Superior temporal gyrus (tissue), 1 donor: ENCODE measurements around the gene PADI2.
A peak's percentile ranks its signal among the peaks of the same experiment; 100 is the strongest.

Source experiments
- DNase-seq: peaks from one replicate; pipeline ENCODE4 v3.0.0-alpha.2; 2016; ENCODE audit errors: extremely low spot score

The PADI2 gene

DNA sequence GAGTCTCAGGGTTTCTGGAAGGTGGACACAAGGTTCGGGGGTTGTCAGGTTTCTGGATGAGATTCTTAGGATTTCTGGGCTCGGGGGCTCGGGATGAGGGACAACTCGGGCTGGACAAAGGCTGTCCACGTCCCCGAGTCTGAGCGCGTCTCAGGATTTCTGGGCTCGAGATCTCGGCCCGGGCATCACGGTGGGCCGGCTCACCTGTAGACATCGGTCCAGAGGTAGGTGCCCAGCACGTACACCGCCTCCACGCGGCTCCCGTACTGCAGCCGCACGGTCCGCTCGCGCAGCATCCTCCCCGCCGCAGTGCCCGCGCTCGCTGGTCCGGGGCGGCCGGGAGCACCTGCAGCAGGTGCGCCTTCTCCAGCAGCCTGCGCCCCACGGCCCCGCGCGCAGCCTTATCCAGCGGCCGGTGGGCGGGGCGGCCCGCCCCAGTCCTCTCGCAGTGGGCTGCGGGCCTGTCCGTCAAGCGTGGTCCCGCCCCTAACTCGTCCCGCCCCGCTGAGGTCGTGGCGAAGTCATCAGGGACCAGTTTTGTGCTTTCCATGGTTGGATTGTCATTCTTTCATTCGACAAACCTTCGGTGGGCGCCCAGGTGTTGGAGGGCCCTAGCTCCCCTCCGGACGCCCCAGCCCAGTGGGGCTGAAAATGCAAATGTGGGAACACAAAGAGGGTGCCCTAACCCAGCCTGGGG, at the start of gene PADI2:
Gene PADI2, minus strand, starts transcription at position 376 of the 697 bp plus-strand sequence. Its CDS starts 80 bp downstream, at position 296.
- DNase-seq, result peak; percentile 89

DNA sequence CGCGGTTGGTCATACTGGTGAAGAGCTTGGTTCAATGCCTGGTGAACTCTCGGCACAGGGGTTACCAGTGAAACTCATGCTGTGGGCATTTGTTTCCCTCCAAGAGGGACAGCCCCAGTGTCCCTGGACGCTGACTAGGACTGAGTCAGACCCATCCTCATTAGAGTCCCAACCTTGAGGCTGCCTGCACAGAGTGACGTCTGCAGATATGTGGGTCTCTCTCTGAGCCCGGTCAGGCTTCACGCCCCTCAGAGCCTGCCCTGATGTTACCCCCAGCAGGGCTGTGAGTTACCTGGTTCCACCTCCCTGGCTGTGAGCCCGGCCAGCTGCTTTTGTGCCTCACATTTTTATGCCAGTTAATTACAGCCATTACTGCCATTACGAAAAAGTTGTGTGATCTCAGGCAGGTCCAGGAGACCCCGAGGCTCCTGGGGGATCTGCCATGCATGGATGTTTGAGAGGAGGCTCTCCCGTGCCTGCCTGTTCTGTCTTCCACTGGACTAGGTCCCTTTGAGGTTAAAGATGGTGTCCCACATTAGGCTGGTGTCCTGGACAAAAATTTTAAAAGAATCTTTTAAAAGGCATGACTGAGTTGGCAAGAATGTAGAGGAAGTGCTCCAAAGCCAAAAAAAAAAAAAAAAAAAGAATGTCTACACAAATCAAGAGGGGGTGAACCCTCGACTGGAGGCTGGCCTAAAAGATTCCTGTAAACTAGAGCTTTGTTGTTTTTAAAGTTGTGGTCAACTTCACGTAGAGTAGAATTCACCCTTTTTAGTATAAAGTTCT, 49.0 kb upstream of the PADI2 start:
- no peak for DNase-seq

DNA sequence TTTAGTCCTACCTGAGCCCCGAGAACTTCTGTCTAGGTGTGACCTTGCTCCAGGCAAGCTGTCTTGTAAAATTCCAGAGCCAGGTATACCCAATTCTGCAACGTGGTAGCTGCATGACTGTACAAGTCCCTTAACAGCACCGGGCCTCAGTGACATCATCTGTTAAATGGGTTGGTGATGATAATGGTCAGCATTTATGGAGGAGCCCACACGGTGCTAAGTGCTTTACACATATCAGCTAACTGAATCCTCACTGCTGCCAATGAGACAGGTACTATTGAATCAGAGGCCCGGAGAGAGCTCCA, 48.5 kb upstream of the PADI2 start:
- DNase-seq, result no peak

DNA sequence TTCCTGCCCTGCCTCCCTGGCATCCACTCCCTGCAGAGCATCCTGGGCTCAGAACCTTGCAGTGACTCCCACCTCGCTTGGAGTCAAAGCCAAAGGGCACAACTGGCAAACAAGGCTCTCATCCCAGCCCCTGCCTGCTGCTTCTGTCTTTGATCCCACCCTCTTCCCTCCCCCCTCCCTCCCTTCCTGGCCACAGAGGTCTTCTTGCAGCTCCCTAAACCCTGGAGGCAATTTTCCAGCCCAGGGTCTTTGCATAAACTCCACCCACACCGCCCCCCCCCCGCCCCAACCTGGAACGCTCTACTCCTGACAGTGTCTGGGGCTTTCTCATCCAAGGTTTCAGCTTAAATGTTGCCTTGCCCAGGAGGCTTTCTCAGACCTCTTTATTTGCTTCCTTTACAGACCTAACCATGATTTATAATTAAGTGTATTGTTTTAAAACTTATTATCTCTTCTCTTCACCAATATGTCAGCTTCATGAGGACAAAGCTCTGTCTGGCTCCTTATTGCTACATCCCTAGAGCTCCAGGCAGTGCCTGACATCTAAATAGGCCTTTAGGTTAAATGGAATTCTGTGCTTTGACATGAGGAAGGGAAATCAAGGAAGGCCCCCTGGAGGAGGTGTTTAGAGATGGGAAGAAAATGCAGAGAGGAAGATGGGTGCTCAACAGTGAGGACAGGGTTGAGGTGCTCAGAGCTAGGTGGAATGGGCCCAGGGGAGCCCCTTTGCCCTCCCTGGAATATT, 48.0 kb upstream of the PADI2 start:
- DNase-seq, result no peak

DNA sequence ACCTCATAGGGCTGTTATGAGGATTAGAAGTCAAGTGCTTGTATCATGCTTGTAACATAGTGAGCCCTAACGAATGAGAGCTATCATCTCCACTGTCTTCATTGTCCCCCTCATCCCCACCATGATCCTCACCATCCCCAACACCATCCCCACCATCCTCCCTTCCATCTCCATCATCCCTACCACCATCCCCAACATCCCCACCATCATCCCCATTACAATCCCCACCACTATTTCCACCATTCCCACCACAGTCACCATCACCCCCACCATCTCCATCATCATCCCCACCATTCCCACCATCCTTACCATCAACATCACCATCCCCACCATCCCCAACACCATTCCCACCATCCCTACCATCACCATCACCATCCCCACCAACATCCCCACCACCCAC, 46.6 kb upstream of the PADI2 start:
- no peak for DNase-seq

DNA sequence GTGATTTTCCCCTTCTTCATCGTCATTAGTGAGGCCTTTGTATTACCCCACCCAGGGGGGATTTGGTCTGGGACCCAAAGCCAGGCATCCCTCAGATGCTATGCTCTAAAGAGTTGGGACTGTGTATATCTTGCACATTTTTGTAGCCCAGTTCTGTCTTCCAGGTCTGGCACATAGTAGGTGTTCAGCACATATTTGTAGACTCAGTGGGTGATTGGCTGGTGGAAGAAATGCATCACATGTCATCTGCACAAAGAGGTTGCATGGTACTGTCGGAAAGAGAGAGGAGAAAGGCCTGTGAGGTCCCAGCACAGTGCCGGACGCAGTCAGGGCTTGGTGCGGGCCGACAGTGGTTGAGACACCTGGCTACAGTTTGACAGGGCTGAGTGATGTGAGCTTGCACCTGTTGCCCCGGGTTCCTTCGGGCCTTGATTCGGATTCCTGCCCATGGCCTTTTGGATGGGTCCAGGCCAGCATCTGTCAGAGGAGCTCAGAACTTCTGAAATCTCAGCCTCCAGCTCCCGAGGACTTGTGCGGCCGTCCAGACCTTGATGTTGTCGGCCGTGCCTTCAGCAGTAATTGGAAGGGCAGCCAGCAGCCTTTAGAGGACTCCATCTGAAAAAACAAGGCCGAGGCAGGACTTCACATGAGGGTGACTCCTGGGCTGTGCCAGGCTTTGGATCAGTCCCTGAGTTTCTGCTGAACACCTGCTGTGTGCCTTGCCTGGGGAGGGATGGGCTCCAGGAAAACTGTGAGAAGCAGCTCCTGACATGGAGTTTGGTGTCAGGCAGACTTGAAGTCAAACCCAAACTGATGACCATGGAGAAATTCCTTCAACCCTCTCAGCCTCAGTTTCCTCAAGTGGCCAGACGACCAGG, 44.8 kb upstream of the PADI2 start:
- DNase-seq, result no peak

DNA sequence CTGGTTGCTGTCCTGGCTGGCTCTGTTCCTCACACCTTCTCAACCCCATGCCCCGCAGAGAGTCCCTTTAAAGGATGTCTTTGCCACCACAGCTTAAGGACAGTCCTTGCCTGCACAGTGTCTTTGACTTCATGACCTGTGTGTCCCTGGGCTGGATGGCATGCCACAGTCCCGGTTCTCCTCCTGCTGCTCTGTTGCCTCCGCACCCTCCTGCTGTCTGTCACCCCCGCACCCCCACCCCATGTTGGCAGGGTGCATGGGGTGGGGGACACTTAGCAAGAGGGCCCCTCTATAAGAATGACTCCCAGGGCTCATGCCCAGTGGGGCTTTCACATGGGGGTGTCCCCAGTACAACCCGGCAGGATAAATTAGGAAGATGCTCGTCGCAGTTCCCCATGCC, 44.1 kb upstream of the PADI2 start:
- no peak for DNase-seq

DNA sequence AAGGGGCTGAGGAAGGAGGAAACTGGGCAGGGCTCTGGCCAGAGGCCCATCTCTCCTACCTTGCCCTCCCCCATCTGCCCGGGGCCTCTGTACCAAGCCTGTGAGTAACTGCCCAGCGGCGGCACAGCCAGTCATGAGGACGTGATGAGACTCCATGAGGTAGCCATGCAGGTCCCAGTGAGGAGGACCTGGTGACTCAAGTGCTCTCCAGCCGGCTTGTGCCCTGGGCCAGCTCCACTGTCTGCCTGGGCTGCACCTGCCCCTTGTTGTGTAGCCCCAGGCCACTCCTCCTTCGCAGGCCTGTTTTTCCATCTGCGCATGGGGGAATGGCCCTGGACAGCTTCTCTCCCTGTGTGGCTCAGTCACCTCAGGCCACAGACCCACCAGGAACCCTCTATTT, 43.7 kb upstream of the PADI2 start:
- no peak for DNase-seq

DNA sequence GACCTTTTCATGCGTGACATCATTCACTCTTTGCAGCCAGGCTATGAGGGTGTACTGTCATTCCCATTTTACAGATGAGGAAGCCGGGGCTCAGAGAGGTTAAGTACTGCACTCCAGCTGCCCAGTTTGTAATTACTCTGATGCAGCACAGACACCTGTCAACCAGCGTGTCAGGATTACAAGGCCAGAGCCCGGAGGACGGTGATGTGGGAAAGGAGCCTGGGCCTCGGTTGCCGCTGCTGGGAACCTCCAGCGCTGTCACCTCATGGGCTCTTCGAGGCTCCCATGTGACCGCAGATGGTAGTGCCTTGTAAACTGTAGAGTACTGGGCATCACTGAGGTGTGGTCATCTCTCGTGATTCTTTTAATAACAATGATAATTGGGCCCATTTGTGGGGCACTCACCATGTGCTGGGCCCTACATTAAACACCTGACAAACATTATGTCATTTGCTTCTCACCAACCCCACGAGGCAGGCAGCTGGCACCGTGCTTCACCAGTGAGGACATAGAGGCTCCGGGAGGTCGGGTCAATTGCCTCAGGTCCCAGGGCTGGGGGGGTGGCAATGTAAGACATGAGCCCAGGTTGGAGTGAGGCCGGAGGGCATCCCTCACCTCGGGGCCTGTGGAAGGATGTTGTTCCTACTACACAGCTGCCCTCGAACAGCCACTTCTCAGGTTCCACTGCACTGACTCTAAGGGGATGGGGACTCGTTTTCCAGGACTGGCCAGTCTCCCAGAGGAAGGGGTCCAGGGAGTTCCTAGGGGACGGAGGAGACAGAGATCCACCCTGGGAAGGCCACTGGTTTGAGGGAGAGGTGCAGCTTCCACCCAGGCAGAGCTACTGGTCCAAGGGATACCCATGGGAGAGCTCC, 42.9 kb upstream of the PADI2 start:
- DNase-seq, result no peak

DNA sequence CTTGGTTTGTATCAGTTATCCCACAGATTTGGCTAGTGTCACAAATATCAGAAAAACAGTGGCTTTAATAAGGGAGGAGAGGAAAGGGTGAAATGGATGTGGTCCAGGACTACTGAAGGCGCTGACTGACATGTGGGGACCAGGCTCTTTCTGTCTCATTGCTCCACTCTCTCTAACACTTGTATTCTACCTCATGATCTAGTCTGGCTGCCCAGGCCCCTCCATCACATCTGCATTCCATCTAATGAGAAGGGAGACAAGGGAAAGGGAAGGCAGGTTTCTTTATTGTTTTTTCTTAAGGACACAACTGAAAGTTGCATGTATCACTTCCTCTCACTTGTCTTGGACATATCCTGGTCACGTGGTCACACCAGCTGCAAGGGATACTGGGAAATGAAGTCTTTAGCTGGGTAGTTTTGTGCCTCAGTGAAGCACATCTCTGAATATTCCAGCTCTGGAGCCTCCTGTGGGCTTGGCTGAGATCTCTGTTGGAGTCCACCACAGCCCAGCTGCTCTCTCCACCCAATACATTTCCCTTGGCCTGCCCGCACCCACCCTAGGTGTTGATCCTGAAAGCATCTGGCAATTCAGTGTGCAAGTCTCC, 42.0 kb upstream of the PADI2 start:
- DNase-seq, result no peak

DNA sequence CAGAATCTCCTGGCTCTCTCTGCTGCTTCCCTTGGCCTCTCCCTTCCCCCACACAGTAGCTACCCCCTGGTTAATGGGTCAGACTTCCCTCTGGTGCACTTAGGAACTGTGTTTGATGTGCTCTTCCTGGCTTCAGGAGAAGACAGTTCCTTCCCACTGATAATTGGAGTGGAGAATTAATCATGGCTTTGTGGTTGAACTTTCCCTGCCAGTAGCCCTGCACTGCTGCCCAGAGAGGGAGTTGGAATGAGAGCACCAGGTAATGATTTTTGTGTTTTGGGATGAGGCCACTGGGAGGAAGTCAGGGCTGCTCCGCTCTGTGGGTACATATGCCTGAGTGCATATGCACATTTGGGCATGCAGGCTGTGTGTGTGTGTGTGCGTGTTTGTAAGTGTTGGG, 39.7 kb upstream of the PADI2 start:
- DNase-seq, result no peak

DNA sequence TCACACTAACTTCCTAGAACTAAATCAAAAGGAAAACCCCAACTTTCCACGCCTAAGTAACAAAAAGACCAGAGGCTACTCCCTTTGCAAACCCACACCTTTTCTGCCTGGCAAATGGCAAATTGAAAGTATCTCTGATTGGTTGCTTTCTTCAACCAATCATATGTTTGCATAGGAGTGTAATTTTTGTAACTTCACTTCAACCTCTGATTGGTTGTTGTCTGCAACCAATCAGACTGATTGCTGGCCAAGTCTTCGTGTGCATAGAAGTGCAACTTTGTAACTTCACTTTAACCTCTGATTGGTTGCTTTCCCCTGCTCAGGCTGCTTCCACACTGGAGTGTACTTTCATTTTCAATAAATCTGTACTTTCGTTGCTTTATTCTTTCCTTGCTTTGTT, 36.9 kb upstream of the PADI2 start:
- no peak for DNase-seq

DNA sequence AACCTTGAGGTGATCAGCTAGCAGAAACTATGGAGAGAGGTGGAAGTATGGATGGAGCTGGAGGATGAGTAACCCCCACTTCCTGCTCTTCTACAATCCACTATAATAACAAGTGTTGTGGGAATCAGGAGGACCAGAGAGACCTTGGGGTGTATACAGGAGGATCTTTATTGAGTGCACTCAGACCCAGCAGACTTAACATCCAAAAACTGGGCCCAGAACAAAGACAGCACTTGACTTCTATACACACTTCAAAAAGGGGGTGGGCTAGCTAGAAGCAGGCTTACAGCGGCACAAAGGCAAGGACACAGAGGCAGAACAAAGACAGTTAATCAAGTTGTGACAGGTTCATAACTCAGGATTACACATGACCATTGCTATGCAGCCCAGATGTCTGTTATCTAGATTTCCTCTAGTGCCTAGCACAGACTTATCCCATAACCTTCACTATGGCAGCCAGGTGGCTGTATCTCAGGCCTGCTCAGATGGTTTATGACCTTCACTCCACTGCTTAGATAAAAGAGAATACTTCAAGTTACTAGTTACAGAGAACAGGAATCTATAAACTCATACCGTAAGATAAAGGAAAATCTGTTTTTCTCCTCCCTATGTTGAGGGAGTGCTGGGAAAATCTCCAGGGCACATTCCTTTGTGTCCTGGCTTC, 36.1 kb upstream of the PADI2 start:
- no peak for DNase-seq

DNA sequence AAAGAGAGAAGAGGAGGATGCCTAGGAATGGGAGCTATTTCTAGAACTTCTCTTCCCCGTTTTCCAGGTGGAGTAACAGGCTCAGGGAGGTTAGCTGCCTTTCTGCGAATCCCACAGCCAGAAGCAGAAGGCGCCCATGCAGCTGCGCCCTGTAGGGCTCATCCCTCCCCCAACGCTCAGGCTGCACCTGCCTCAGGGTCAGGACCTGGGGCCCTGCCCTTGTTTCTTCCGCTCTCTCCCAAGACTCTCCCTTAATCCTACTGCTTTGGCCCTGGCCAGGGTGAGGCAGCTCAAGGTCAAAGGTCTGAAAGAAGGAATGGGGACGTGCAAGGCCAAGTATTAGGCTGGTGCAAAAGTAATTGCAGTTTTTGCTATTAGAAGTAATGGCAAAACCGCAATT, 30.5 kb upstream of the PADI2 start:
- no peak for DNase-seq

DNA sequence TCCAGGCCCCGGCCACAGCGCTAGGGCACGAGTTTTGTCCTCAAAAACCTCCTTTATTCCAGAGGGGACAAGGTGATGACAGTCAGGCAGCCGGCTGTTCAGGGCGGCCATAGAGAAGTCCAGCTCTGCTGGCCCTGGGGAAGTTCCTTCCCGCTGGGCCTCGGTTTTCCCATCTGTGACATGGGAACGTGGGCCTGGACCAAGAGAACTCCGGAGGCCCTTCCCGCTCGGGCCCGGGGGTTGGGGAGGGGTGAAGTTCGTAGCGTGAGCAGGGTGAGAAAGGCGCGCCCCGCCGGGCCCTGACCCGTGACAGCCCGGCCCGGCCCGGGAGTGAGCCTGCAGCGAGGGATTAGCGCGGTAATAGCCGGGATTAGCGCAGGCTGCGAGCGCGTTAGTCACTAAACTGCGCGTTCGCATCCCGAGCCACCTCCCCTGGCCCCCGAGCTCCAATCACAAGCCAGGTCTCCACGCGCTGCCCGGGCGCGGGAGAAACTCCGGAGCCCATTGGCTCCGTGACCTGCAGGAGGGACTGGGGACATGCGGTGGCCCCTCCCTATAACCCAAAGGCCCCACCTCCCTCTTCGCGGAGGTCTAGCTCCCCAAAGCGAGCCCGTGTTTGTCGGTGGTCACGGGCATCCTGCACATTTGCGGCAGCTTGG, 29.8 kb upstream of the PADI2 start:
- DNase-seq, result no peak

DNA sequence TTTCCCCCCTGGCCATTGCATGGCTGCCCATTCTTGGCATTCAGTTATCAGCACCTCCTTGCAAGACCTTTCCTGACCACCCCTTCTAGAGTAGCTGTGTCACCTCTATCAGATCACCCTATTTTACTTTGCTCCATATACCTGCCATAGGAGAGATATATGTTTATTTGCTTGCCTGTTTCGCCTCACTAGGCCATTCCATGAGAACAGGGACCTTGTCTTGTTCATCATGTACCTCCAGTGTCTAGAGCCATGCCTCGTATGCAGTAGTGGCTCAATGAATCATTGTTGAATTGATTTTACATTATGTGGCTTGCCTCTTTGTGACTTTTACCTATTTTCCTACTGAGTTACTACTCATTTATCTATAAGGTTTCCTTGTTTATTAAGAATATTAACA, 26.4 kb upstream of the PADI2 start:
- DNase-seq, result no peak

DNA sequence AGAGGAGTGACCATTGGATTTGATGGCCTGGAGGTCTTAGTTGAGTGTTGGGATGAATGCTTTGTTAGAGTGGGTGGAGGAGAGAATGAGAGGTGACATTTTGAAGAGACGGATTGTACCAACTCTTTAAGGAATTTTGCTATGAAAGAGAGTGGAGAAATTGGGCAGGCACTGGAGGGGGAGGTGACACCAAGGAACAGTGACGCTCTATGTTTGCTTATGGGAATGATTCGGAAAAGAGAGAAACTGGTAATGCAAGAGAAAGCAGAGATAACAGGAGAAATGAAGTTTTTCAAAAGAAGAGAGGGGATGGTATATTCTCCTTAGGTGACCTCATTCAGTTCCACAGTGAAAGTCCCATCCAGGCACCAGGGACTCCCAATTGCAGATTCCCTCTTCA, 24.5 kb upstream of the PADI2 start:
- DNase-seq, result no peak

DNA sequence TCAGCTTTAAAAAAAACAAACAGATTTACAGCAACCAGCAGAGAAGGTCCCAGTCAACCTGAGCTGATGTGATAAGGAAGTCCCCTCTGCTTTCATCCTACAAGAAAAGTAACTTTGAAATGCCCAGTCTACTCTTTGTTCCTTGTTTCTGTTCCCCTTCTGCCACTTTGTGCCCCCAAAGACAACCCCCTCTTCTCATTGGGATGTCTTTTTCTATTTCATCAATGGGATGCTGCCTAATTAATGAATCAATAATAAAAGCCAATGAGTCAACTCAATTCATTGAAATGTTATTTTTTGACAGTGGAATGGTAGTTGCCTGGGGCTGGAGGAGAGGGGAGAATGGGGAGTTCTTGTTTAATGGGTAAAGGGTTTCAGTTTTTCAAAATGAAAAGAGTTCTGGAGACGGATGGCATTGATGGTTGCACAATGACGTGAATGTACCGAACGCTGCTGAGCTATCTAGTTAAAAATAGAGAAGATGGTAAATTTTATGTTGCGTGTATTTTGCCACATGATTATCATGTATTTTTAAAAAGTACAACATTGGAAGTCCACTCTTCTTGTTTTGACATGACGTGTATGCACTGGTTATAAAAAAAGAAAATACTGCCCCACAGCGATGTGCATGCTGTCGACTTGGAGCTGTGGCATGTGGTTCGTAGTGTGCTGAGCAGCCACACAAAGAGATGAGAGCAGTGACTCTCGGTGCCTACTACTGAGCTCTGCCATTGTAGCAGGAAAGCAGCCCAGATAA, 22.4 kb upstream of the PADI2 start:
- DNase-seq, result no peak

DNA sequence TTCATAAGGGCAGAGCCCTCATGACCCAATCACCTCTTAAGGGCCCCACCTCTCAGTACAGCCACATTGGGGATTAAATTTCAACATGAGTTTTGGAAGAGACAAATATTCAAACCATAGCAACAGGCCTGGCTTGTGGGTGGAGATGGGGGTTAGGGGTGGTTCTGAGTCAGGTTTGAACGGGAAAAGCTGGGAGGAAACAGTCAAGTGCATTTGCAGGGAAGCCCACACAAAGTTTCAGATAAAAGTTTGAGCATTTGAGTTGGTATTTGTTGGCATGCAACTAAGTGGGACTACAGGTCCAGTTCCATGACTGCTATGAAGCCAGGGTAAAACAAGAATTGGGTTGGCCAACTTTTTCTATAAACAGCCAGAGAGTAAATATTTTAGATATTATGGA, 21.0 kb upstream of the PADI2 start:
- DNase-seq, result no peak
